ENCODE results near the gene DSTYK. TPM values are rescaled to one million over a fixed set of nuclear protein-coding genes. Genes with fewer than 3 reads are reported as not detected.

The DSTYK gene
- total RNA-seq, 1 experiment from 2014 or later, result 8.4 TPM

GRCh38 chr1:205190845-205191577 is 20.5 kb downstream of the DSTYK start:
- H3K27ac ChIP-seq (ENCODE audit: low read length), result no peak overlapping the region
- peaks cover 12% of the 10 kb centered on the region for H3K4me1 ChIP-seq (ENCODE audit: insufficient read depth, low read length)
- H3K9me3 ChIP-seq (ENCODE audit: low read length), result no peaks in the 10 kb centered on the region
- no peak for DNase-seq
- ChIA-PET POLR2A (ENCODE audit: unreplicated experiment) (interaction anchor here (0.6 kb wide), 1 partner anchor 103 kb away, joined by 3 read pairs; no protein-coding TSS in a partner anchor), CTCF (no interaction called here)
- no peak for TF ChIP-seq CTCF (conservative IDR thresholded peaks at IDR 0.05; ENCODE audit: low read depth, low read length)
- no peak for TF ChIP-seq EZH2phosphoT487 (IDR thresholded peaks at IDR 0.05; ENCODE audit: borderline replicate concordance, low read length)
- no peak for TF ChIP-seq EZH2 (IDR thresholded peaks at IDR 0.05; ENCODE audit: low read length, unreplicated experiment)
- H3K79me2 ChIP-seq (ENCODE audit: low read length), result peaks cover 49% of the 10 kb centered on the region
- no peak overlapping the region for H2AFZ ChIP-seq (ENCODE audit: low read length)
- no peaks in the 10 kb centered on the region for H4K20me1 ChIP-seq (ENCODE audit: low read length)
- ATAC-seq, result no peak
- no peaks in the 10 kb centered on the region for H3F3A ChIP-seq (ENCODE audit: low read length, unreplicated experiment)
- no peak overlapping the region for H3K9ac ChIP-seq (ENCODE audit: low read length)
- no peak overlapping the region for H3K4me3 ChIP-seq (ENCODE audit: low read length)
- no peaks in the 10 kb centered on the region for H3K27me3 ChIP-seq (ENCODE audit: low read length)
- no peaks in the 10 kb centered on the region for H3K9me2 ChIP-seq (replicated peaks; ENCODE audit: low read length)
- BruUV-seq (replicated peaks), result no TSS peak
- intact Hi-C loops (cut with micrococcal nuclease), result no loop called here
- H3K36me3 ChIP-seq (ENCODE audit: low read depth, low read length), result peaks cover 7% of the 10 kb centered on the region; the same call in 1 of the 2 replicates
- no peak overlapping the region for H3K4me2 ChIP-seq (ENCODE audit: low read length)

GRCh38 chr1:205189131-205189530 is 22.4 kb downstream of the DSTYK start:
- ATAC-seq (no peak), DNase-seq (no peak)
- no TSS peak for BruUV-seq (replicated peaks)
- H3K4me1 ChIP-seq (ENCODE audit: insufficient read depth, low read length), result peaks cover 12% of the 10 kb centered on the region
- H4K20me1 ChIP-seq (ENCODE audit: low read length), result no peaks in the 10 kb centered on the region
- ChIA-PET CTCF (no interaction called here), POLR2A (ENCODE audit: unreplicated experiment) (interaction anchor here (0.5 kb wide), 1 partner anchor 21 kb away, joined by 4 read pairs; no protein-coding TSS in a partner anchor)
- H3K9me2 ChIP-seq (replicated peaks; ENCODE audit: low read length), result no peaks in the 10 kb centered on the region
- no peak overlapping the region for H2AFZ ChIP-seq (ENCODE audit: low read length)
- peaks cover 7% of the 10 kb centered on the region; the same call in 1 of the 2 replicates for H3K36me3 ChIP-seq (ENCODE audit: low read depth, low read length)
- peaks cover 38% of the 10 kb centered on the region for H3K79me2 ChIP-seq (ENCODE audit: low read length)
- intact Hi-C loops (cut with micrococcal nuclease), result no loop called here
- TF ChIP-seq CTCF (conservative IDR thresholded peaks at IDR 0.05; ENCODE audit: low read depth, low read length) (no peak), EZH2phosphoT487 (IDR thresholded peaks at IDR 0.05; ENCODE audit: borderline replicate concordance, low read length) (no peak), EZH2 (IDR thresholded peaks at IDR 0.05; ENCODE audit: low read length, unreplicated experiment) (no peak)
- H3K9me3 ChIP-seq (ENCODE audit: low read length), result no peaks in the 10 kb centered on the region
- H3F3A ChIP-seq (ENCODE audit: low read length, unreplicated experiment), result no peaks in the 10 kb centered on the region
- no peak overlapping the region for H3K9ac ChIP-seq (ENCODE audit: low read length)
- no peaks in the 10 kb centered on the region for H3K27me3 ChIP-seq (ENCODE audit: low read length)
- no peak overlapping the region for H3K27ac ChIP-seq (ENCODE audit: low read length)
- H3K4me2 ChIP-seq (ENCODE audit: low read length), result no peak overlapping the region
- no peak overlapping the region for H3K4me3 ChIP-seq (ENCODE audit: low read length)

GRCh38 chr1:205188596-205188995 is 22.9 kb downstream of the DSTYK start:
- H3K9ac ChIP-seq (ENCODE audit: low read length), result no peak overlapping the region
- intact Hi-C loops (cut with micrococcal nuclease), result no loop called here
- ChIA-PET POLR2A (ENCODE audit: unreplicated experiment) (interaction anchor here (0.5 kb wide), 1 partner anchor 22 kb away, joined by 4 read pairs; no protein-coding TSS in a partner anchor), CTCF (no interaction called here)
- no peak overlapping the region for H2AFZ ChIP-seq (ENCODE audit: low read length)
- no peak overlapping the region for H3K27ac ChIP-seq (ENCODE audit: low read length)
- H3K4me3 ChIP-seq (ENCODE audit: low read length), result no peak overlapping the region
- no TSS peak for BruUV-seq (replicated peaks)
- H3K36me3 ChIP-seq (ENCODE audit: low read depth, low read length), result peaks cover 7% of the 10 kb centered on the region; the same call in 1 of the 2 replicates
- peaks cover 12% of the 10 kb centered on the region for H3K4me1 ChIP-seq (ENCODE audit: insufficient read depth, low read length)
- DNase-seq (no peak), ATAC-seq (no peak)
- no peaks in the 10 kb centered on the region for H3F3A ChIP-seq (ENCODE audit: low read length, unreplicated experiment)
- H3K79me2 ChIP-seq (ENCODE audit: low read length), result peaks cover 38% of the 10 kb centered on the region
- TF ChIP-seq EZH2phosphoT487 (IDR thresholded peaks at IDR 0.05; ENCODE audit: borderline replicate concordance, low read length), result no peak
- no peak for TF ChIP-seq CTCF (conservative IDR thresholded peaks at IDR 0.05; ENCODE audit: low read depth, low read length)
- TF ChIP-seq EZH2 (IDR thresholded peaks at IDR 0.05; ENCODE audit: low read length, unreplicated experiment), result no peak
- no peaks in the 10 kb centered on the region for H3K27me3 ChIP-seq (ENCODE audit: low read length)
- no peaks in the 10 kb centered on the region for H4K20me1 ChIP-seq (ENCODE audit: low read length)
- no peaks in the 10 kb centered on the region for H3K9me2 ChIP-seq (replicated peaks; ENCODE audit: low read length)
- H3K4me2 ChIP-seq (ENCODE audit: low read length), result 0 out of 2 replicates have a peak overlapping the region, but pooled peaks have one; percentile 9
- no peaks in the 10 kb centered on the region for H3K9me3 ChIP-seq (ENCODE audit: low read length)

Data from PC-3 (cell line).